Amygdala (tissue), 56 donors: Measurements from ENCODE around the gene NOL4L.
A peak's percentile ranks its signal among the peaks of the same experiment; 100 is the strongest.
"Not testable (repeated sequence)": the region's sequence is repeated elsewhere in the genome, so short reads cannot be mapped to it uniquely, and the experiment has no call there.

Experiments used
- DNase-seq, 56 donors: peaks; one replicate each; lab custom pipeline; 2025; lab: John Stamatoyannopoulos, UW

Gene NOL4L

DNA sequence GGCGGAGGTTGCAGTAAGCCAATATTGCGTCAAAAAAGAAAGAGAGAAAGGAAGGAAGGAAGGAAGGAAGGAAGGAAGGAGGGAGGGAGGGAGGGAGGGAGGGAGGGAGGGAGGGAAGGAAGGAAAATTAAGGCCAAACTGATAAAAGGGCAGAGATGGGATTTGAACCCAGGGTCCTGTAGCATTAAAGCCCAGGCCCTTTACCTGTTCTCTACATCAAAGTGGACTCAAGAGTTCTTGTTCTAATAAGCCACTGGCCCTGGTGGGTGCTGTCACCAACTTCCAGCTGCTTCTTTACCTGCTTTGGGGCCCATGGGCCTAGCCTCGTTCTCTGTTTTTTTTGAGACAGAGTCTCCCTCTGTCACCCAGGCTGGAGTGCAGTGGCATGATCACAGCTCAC lies 7.1 kb downstream of the NOL4L start:
- DNase-seq, result not testable (repeated sequence)

DNA sequence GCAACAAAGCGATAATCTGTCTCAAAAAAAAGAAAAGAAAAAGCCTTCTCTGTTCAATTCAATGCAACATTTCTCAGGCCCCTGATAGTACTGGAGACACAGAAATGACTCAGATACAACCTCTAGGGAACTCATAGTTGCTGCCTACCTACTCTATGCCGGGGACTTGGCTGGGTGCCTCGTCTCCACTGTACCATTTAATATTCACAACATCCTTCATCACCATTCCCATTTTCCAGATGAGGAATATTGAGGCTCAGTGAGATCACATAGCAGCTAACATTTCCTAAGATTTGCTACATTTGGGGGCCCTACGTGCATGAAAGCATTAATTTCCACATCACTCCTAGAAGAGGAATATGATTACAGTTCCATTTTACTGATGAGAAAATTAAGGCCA lies 7.5 kb downstream of the NOL4L start:
- no peak for DNase-seq

DNA sequence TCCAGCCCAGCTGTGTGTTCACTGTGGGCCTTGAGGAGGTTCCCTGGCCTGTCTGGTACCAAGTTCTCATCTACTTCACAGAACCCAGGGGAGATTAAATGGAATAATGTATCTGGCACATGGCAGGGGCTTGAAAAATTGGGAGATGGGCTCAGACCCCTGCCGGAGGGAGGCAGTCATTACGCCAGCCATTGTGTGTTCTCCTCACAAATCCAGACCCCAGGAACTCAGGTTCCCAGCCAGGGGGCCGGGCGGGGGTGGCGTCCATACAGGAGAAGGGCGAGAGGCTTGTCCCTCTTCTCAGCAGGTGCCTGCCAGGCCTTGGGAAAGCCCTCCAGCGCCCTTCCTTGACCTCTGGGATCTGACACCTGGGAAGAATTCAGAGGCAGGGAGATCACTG lies 8.1 kb downstream of the NOL4L start:
- no peak for DNase-seq

DNA sequence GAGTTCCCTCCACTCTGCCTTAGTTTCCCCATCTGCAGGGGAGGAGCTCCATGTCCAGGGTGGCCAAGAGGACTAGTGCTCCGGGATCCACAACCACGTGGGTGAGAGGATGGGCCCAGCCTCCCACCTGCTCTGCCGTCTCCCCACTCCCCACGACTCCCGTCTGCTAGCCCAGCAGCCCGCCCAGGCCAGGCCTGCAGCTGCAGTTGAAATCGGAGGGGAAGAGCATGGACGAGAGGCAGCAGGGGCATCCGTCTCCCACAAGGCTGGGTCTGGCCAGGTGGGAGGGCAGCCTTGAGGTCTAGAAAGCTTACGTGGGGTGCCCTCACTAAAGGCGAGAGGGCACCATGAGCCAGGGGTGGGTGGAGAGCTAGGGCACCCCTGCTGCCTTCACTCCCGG lies 8.6 kb downstream of the NOL4L start:
- no peak for DNase-seq

DNA sequence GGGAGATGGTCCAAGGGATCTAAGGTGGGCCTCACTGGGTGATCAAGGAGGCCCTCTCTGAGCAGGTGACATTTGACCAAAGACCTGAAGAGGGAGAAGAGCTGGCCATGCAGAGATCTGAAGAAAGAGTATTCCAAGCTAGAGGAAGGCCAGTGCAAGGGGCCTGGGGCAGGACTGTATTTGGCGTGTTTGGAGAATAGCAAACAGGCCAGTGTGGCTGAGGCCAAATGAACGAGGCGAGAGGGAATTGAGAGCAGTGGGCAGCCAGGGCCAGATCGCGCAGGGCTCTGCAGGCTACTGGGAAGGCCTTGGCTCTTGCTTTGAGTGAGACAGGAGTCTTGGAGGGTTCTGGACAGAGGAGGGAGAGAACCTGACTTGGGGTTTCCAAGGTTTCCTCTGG lies 9.3 kb downstream of the NOL4L start:
- no peak for DNase-seq

DNA sequence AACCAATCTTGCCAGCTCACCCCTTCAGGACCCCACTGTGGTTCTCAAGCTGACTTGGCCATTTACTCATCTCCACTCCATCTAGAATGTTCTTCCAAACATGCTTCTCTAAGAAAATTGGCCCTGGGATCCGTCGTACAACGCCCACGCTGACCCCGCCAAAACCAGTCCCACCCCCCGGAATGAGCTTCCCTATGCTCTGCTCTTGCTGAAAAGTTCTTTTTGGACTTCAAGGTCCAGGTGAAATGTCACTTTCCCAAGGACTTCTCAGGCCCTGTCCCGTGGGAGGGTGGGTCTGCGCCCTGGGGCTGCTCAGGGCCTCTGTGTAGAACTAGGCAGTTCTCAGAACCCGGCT lies 9.9 kb downstream of the NOL4L start:
- DNase-seq, result no peak

DNA sequence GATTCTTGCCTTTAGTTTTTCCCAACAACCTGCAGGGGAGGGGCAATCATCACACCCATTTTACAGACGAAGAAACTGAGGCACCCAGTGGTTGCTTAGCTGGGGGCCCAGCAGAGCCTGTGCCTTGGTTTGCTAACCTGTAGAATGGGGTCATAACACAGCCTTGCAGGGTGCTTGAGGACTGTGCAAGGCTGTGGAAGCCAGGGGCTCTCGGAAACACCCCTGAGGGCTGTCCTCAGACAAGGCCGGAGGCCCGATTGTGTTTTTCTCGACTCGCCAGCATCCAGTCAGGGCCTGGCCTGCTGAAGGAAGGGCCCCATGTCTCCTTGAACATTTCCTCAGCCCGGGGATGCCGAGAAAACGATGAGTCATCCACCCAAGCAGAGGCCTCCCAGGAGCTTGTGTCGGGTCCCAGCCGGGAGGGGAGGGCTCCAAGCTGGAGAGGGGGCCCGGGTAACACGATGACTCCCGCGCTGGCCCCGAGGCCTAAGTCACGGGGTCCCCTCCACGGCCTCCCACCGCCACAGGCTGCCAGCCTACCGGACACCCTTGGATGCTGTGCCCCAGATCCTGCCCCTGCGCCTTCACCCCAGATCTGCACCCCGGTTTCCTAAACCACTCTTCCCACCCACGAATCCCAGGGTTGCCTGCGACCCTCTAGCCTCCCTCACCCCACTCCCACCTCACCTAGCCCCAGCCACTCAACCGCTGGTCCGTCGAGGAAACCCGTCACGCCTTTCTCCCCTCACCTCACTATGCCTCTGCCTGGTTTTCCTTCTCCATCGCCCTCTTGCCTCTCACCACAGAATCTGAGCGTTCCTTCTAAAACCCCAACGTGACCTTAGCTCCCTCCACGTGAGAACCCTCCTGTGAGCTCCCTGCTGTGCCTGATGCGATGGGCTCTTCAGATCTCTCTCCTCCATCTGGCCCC lies 10.6 kb downstream of the NOL4L start:
- DNase-seq, result peak in 10 of 56 donors; percentile 5 to 55 (median 26)

DNA sequence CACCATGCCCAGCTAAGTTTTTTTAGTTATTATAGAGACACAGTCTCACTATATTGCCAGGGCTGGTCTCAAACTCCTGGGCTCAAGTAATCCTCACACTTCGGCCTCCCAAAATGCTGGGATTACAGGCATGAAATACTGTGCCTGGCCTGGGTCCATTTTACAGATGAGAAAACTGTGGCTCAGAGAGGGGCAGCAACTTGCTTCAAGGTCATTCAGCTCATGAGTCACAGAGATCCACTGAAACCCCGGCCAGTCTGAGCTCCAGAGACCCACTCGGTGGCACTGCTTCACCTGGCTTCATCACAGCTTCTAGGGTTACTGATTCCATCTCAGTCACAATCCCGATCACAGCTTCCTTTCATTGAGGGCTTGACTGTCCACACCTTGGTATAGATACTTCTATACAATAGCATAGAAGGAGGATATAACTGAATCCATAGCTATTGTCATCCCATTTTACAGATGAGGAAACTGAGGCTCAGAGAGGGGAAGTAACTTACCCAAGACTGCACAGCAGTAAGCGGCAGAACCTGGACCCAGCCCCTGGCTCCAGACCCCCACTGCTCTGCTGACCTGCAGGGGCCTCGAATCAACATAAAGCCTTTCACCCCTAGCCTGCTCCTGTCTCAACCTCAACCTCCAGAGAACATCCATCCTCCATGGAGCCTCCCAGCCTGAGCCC lies 11.8 kb downstream of the NOL4L start:
- DNase-seq, result no peak

DNA sequence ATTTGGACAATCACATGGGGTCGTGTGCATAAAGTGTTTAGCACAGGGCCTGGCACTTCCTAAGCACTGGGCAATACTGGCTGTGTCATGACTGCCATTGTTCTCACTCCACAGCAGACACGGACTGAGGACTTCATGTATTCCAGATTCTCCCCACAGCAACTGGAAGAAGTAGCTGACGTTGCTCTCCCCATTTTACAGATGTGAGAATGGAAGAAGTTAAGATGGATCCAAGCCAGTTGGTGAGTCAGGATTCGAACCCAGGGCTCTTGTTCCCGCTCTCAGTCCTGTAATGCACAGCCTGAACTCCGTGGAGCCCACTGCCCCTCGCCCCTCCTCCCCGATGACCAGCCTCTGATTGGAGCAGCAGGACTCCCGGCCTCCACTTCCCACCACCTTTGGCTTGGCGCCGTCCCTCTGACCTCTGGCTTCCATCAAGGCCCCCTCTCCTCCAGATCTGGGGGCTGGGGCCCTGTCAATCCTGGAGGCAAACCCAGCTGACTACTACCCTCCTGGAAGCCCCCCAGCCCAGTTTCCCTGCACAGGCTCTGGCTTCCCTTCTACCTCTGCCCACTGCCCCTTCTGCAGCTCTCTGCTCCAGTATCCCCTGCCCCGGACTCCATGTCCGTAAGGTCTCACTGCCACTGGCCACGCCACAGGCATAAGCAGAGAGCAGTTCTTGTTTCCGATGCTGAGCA lies 12.7 kb downstream of the NOL4L start:
- no peak for DNase-seq

DNA sequence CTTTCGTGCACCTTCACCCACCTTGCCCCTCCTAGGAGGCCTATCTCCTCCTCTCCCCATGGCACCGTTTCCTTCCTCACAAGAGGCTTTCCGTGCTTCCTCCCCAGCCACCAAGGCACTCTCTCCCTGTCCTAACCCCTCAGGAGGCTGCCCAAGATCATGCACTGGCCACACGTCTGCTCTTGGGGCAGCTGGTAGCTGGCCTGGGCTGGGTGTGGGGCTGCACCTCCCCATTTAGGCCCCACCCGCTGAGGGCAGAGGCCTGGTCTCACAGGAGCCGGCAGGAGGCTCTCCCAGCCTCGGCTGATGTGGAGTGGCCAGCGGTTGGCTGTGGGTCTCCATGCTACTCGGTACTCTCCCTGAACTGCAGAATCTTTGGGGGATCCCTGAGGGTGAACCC lies 13.6 kb downstream of the NOL4L start:
- DNase-seq, result no peak

DNA sequence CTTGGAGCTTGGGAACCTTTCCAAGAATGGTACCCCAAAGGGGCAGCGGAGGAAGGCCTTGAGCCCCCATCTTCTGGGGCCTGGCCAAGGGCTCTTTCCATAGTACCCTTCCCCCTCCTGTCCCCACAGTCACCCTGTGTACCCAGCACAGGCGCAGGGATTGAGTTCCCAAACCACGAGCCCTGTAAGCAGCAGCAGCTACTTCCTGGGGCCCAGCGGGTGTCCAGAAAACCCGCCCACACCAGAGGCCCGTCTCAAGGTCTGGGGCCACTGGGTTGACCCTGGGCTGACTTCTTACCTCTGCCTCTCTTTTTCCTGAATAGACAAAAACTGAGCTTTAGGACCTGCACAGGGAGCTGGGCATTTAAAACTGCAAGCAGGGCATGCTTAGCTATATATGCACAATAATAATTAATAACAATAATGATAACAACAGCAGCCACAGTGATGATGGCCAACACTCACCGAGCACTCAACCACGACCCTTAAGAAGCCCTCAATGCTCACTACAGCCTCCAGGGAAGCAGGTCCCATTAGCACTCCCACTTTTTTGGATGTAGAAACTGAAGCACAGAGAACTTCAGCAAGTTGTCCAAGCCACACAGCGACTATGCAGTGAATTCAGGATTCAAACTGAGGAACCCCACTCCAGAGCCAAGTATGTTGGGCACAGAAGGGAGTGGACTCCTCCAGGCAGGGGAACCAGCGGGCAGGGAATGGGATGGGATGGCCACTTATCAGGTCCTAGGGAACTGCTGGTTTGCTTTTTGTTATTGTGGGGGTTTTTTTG lies 14.5 kb downstream of the NOL4L start:
- peak in 2 of 56 donors; percentile 16 to 28 for DNase-seq

DNA sequence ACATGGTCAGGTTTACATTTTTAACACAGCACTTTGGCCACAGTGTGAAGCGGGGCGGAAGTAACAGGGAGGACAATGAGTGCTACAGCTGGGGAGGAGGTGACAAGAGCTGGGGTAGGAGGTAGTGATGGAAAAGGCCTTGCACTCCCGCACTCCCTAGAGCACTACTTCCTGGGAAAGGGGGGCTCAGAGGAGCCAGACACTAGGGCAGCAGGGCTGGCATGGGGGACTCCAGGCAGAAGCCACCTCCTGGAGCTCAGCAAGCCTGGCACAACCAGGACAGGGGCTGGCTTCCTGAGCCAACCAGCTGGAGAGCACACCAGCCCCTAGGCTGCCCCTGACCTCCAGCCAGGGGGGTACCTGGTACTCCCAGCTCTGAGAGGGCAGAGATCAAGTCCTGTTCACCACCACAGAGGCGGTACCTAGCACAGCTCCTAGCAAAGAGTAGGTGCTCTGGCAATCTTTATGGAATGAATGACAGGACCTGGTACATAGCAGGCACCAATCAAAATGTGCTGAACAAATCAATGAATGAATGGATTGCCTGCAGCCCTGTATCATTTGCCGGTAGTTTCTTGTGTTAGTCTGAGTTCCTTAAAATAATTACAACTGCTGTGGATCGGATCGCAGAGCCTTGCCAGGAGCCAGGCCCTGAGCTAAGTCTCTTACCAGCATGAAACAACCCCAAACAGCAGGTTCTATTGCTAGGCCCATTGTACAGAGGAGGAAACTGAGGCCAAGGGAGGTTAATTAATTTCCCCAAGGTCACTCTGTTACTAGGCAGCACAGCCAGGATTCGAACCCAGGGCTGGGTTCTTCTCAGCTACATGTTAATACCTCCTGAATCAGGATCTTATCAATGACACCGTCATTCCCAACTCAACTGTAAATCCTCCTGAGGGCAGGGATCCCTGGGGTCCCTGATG lies 15.5 kb downstream of the NOL4L start:
- no peak for DNase-seq

DNA sequence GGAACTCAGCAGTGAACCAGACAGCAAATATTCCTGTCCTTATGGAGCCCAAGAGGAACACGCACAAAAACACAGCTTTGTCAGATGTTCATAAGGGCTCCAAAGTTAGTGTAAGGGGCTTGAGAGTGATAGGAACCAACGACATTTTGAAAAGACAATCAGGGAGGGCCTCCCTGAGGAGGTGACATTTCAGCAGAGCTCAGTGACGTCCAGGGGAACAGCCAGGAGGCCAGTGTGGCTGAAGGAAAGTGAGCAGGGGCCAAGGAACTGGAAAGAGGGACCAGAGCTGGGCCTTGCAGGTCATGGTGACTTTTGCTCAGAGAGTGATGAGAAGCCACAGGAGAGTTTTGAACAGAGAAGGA lies 16.1 kb downstream of the NOL4L start:
- no peak for DNase-seq

DNA sequence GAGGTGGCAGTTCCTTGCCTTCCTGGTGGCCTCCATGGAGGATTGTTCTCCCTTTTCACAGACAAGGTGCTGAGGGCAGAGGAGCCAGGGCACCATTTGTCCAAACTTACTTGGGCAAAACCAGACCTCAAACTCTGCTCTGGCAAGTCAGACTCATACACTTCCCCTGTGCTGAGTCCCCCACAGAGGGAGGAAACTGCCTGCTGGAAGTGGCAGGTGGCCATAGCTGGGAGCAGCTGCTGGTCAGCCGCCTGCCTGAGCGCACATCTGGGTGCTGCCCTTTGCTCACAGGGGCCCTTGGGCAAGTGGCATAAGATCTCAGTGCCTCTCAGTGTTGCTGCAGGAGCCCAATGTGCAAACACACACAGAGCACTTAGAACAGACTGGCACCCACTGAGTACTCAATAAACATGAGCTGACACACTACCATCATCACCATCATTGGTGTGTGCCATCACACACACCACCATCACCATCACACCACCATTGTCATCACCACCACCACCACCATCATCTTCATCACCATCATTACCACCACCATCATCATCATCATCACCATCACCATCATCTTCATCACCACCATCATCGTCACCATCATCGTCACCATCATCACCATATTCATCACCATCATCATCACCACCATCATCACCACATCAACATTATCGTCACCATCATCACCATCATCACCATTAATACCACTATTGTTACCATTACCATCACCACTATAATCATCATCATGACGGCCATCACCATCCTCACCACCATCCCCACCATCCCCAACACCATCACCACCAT lies 17.6 kb downstream of the NOL4L start:
- DNase-seq, result peak in 1 of 56 donors; percentile 29

DNA sequence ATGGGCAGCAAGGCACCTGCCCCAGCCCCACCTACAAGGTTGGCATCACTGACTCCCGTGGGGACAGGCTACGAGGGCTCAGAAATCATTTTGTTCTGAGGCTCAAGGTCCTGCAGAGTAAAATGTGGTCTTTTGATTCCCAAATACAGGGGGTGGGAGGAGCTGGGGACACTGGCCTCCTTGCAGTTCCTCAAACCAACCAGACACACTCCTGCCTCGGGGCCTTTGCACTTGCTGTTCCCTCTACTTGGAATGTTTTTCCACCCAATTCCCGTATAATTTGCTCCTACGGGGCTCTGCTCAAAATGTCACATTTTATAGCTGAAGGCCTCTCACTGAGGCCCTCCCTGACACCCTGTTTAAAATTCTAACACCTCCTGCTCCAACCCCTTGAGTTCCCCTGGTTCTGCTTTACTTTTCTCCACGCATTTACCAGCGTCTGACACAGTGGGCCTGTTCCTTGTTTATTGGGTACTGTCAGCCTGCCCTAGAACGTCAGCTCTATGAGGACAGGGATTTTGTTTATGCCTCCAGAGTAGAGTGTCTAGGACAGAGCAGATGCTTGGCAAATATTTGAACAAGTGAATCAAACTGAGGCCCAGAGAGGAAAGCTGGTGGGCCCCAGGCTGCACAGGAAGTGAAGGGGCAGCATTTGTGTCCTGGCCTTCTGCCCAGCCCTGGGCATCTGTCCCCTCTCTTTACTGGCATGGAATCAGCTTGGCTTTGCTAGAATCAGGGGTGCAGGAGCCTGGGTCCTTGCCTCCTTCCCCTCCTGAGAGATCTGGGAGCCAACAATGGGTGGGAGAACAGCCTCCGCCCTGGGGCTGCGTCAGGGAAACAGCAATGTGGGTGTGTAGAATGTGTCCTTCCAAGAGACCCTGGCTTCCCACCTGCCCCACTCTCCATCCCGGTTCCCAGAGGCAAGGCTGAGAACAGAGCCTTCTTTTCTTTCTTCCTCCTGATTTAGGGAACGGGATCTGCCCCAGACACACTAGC lies 18.5 kb downstream of the NOL4L start:
- DNase-seq, result no peak

DNA sequence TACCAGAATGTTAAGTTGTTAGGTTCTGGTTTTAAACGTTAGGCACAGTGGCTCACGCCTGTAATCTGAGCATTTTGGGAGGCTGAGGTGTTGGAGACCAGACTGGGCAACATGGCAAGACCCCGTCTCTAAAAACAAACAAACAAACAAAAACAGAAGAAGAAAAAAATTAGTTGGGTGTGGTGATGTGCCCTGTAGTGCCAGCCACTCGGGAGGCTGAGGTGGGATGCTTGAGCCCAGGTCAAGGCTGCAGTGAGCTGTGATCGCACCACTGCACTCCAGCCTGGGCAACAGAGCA lies 19.4 kb downstream of the NOL4L start:
- no peak for DNase-seq

DNA sequence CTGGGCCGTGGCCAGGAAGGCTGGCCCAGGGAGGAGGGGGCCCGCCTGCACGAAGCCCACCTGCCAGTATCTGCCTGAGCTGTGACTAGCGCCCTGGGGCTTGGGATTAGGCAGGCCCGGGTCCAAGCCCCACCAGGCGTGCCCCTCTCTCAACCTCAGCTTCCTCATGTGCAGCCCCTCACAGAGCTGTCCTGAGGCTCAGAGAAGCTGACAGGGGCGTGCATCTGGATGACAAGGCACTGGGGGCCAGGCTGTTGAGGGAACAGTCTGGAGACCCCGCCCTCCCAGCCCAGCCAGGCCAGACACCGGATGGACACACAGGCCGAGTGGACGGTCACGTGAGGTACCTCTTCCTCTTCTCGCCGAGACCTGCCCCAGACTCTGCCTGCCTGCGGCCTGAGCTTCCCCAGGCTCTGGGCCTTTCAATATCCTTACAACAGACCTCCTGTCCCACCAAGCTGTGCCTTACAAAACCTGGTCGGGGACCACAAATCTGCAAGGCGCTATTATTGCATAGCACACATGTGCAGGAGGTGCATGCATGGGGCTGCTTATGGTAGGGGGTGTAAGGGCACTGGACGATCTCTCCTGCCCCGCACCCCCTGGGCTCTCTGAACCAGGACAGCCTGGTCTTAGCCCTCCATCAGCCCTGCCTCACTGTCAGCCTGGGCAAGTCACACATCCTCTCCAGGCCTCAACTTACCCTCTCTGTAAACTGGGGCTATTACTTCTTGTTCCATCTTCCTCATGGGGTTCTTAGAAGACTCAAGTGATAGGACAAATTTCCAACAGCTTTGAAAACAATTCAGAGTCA lies 20.0 kb downstream of the NOL4L start:
- DNase-seq, result peak in 33 of 56 donors; percentile 18 to 69 (median 39)
